ENCODE data around the gene CES3. TPM values are rescaled to one million over a fixed set of nuclear protein-coding genes. Genes with fewer than 3 reads are reported as not detected.
"Not testable (repeated sequence)": the region's sequence is repeated elsewhere in the genome, so short reads cannot be mapped to it uniquely, and the experiment has no call there.

Gene CES3
- polyA plus RNA-seq, 1 donor (not counting 4 experiments of a cell fraction or from before 2014, with no cell fraction given) = 1.5 TPM

- Histone ChIP-seq H3K9ac (ENCODE audit: control insufficient read depth, extremely low read depth, insufficient read depth, low read length) (no peak overlapping the region), H3K36me3 (ENCODE audit: control insufficient read depth in 2 of 2, extremely low read depth in 1 of 2, insufficient read depth in 2 of 2, low read length in 2 of 2) (peaks cover 40 to 41% of the 10 kb centered on the region in 2 experiments), H3K4me2 (ENCODE audit: control insufficient read depth, extremely low read depth, insufficient read depth, low read depth, low read length) (no peak overlapping the region), H3K4me3 (ENCODE audit: control insufficient read depth in 2 of 3, extremely low read depth in 1 of 3, insufficient read depth in 2 of 3, low read depth in 1 of 3, low read length in 3 of 3) (no peak overlapping the region), H3K9me3 (ENCODE audit: control insufficient read depth, low read depth, low read length) (no peaks in the 10 kb centered on the region), H3K79me2 (ENCODE audit: control insufficient read depth, insufficient read depth, low read length) (peaks cover 3% of the 10 kb centered on the region), H3K27ac (ENCODE audit: control insufficient read depth, insufficient read depth, low read length) (no peak overlapping the region), H3K9me1 (ENCODE audit: control insufficient read depth, extremely low read depth, insufficient read depth, low read length) (no peaks in the 10 kb centered on the region), H4K20me1 (ENCODE audit: control insufficient read depth, extremely low read depth, insufficient read depth, low read length) (no peaks in the 10 kb centered on the region), H3K4me1 (ENCODE audit: control insufficient read depth, extremely low read depth, insufficient read depth, low read length) (peaks cover 11% of the 10 kb centered on the region), H2AFZ (ENCODE audit: control insufficient read depth, low read length) (no peak overlapping the region), H3K27me3 (ENCODE audit: control insufficient read depth, extremely low read depth, insufficient read depth, low read length) (no peaks in the 10 kb centered on the region)
- DNase-seq (ENCODE audit: low read depth, low spot score) = no peak
- TF ChIP-seq CTCF (optimal IDR thresholded peaks at IDR 0.05 in 1 of 3, IDR thresholded peaks at IDR 0.05 in 1 of 3, conservative IDR thresholded peaks at IDR 0.05 in 1 of 3; ENCODE audit: extremely low read depth in 1 of 3, insufficient read depth in 2 of 3, low read length in 3 of 3) = no peak
- no peak for TF ChIP-seq EZH2 (IDR thresholded peaks at IDR 0.05; ENCODE audit: low read length)
- dilution Hi-C loops (cut with MboI; ENCODE audit: extremely low pct_ligation_motif_present, low sequenced_read_pairs) = no loop called here
- no peak for FAIRE-seq
Measured at GRCh38 chr16:66944054-66944441, 17.0 kb upstream of the CES3 start.

- peaks cover 14% of the 10 kb centered on the region for H3K4me1 ChIP-seq (ENCODE audit: control insufficient read depth, extremely low read depth, insufficient read depth, low read length)
- DNase-seq (ENCODE audit: low read depth, low spot score); H3K9me3 ChIP-seq (ENCODE audit: control insufficient read depth, low read depth, low read length); FAIRE-seq; H3K9me1 ChIP-seq (ENCODE audit: control insufficient read depth, extremely low read depth, insufficient read depth, low read length); H4K20me1 ChIP-seq (ENCODE audit: control insufficient read depth, extremely low read depth, insufficient read depth, low read length); H3K9ac ChIP-seq (ENCODE audit: control insufficient read depth, extremely low read depth, insufficient read depth, low read length); dilution Hi-C loops (cut with MboI; ENCODE audit: extremely low pct_ligation_motif_present, low sequenced_read_pairs); H3K27me3 ChIP-seq (ENCODE audit: control insufficient read depth, extremely low read depth, insufficient read depth, low read length); H3K79me2 ChIP-seq (ENCODE audit: control insufficient read depth, insufficient read depth, low read length); H3K4me3 ChIP-seq (ENCODE audit: control insufficient read depth in 2 of 3, extremely low read depth in 1 of 3, insufficient read depth in 2 of 3, low read depth in 1 of 3, low read length in 3 of 3); H3K4me2 ChIP-seq (ENCODE audit: control insufficient read depth, extremely low read depth, insufficient read depth, low read depth, low read length); H2AFZ ChIP-seq (ENCODE audit: control insufficient read depth, low read length); H3K27ac ChIP-seq (ENCODE audit: control insufficient read depth, insufficient read depth, low read length): not testable (repeated sequence)
- peaks cover 32% of the 10 kb centered on the region in 2 experiments for H3K36me3 ChIP-seq (ENCODE audit: control insufficient read depth in 2 of 2, extremely low read depth in 1 of 2, insufficient read depth in 2 of 2, low read length in 2 of 2)
Measured at GRCh38 chr16:66944971-66945370, 16.1 kb upstream of the CES3 start.

- Histone ChIP-seq H3K4me2 (ENCODE audit: control insufficient read depth, extremely low read depth, insufficient read depth, low read depth, low read length) (no peak overlapping the region), H3K36me3 (ENCODE audit: control insufficient read depth in 2 of 2, extremely low read depth in 1 of 2, insufficient read depth in 2 of 2, low read length in 2 of 2) (peaks cover 23% of the 10 kb centered on the region in 2 experiments), H3K4me3 (ENCODE audit: control insufficient read depth in 2 of 3, extremely low read depth in 1 of 3, insufficient read depth in 2 of 3, low read depth in 1 of 3, low read length in 3 of 3) (no peak overlapping the region), H3K9me3 (ENCODE audit: control insufficient read depth, low read depth, low read length) (no peaks in the 10 kb centered on the region), H3K9ac (ENCODE audit: control insufficient read depth, extremely low read depth, insufficient read depth, low read length) (no peak overlapping the region), H3K9me1 (ENCODE audit: control insufficient read depth, extremely low read depth, insufficient read depth, low read length) (no peaks in the 10 kb centered on the region), H3K27me3 (ENCODE audit: control insufficient read depth, extremely low read depth, insufficient read depth, low read length) (no peaks in the 10 kb centered on the region), H4K20me1 (ENCODE audit: control insufficient read depth, extremely low read depth, insufficient read depth, low read length) (no peaks in the 10 kb centered on the region), H3K79me2 (ENCODE audit: control insufficient read depth, insufficient read depth, low read length) (no peaks in the 10 kb centered on the region), H3K4me1 (ENCODE audit: control insufficient read depth, extremely low read depth, insufficient read depth, low read length) (peaks cover 14% of the 10 kb centered on the region), H3K27ac (ENCODE audit: control insufficient read depth, insufficient read depth, low read length) (no peak overlapping the region), H2AFZ (ENCODE audit: control insufficient read depth, low read length) (no peak overlapping the region)
- dilution Hi-C loops (cut with MboI; ENCODE audit: extremely low pct_ligation_motif_present, low sequenced_read_pairs) = no loop called here
- DNase-seq (ENCODE audit: low read depth, low spot score) = no peak
- no peak for FAIRE-seq
- TF ChIP-seq CTCF (optimal IDR thresholded peaks at IDR 0.05 in 1 of 3, IDR thresholded peaks at IDR 0.05 in 1 of 3, conservative IDR thresholded peaks at IDR 0.05 in 1 of 3; ENCODE audit: extremely low read depth in 1 of 3, insufficient read depth in 2 of 3, low read length in 3 of 3) = no peak
- no peak for TF ChIP-seq EZH2 (IDR thresholded peaks at IDR 0.05; ENCODE audit: low read length)
Measured at GRCh38 chr16:66945939-66946338, 15.1 kb upstream of the CES3 start.

All from keratinocyte (primary cell).